ENCODE measurements around the gene DST. TPM values are rescaled to one million over a fixed set of nuclear protein-coding genes. Genes with fewer than 3 reads are reported as not detected.

The DST gene
- polyA plus RNA-seq, 3 donors, result 1.1 to 7.4 (median 3.2) TPM

DNA sequence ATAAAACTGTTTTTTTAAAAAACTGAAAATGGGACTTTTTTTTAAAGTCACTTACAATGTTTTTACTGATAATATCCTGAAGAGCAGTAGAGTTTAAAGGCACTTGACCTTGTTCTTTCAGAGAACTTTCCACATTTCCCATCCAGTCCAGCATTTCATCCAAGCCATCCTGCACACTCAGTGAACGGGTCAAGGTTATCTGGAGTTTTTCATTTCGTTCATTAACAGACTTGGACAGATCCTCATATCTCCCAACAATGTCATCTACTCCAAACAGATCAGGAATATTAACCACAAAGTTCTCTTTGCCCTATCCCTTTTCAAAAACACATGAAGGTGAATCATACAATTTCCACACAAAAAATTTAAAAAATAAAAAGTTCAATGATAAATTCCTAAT is 69.1 kb downstream of the DST start:
- no peak overlapping the region for H3K27ac ChIP-seq (ENCODE audit: low read depth in 1 of 2, low read length in 2 of 2)
- H3K27ac Mint-ChIP-seq, result no peak overlapping the region
- H3K4me3 Mint-ChIP-seq, result no peak overlapping the region
- H3K4me3 ChIP-seq (replicated peaks in 1 of 3; ENCODE audit: low read depth in 2 of 3, low read length in 3 of 3), result no peak overlapping the region
- WGBS (ENCODE audit: insufficient coverage), result 100% methylated on average over 2 of the region's 2 CpGs
- no peak for DNase-seq
- no peaks in the 10 kb centered on the region for H3K9me3 ChIP-seq (replicated peaks in 1 of 2; ENCODE audit: control insufficient read depth in 1 of 2, insufficient read depth in 1 of 2, low read length in 2 of 2)
- no peaks in the 10 kb centered on the region for H4K20me1 ChIP-seq (ENCODE audit: insufficient read depth, low read length)
- peaks cover 0 to 1% (median 0%) of the 10 kb centered on the region in 3 donors for H3K27me3 Mint-ChIP-seq (ENCODE audit: low read depth in 3 of 3)
- intact Hi-C loops (cut with micrococcal nuclease), result no loop called here
- no peaks in the 10 kb centered on the region for H3K79me2 ChIP-seq (ENCODE audit: insufficient read depth, low read length)
- TF ChIP-seq, protein P1, sequence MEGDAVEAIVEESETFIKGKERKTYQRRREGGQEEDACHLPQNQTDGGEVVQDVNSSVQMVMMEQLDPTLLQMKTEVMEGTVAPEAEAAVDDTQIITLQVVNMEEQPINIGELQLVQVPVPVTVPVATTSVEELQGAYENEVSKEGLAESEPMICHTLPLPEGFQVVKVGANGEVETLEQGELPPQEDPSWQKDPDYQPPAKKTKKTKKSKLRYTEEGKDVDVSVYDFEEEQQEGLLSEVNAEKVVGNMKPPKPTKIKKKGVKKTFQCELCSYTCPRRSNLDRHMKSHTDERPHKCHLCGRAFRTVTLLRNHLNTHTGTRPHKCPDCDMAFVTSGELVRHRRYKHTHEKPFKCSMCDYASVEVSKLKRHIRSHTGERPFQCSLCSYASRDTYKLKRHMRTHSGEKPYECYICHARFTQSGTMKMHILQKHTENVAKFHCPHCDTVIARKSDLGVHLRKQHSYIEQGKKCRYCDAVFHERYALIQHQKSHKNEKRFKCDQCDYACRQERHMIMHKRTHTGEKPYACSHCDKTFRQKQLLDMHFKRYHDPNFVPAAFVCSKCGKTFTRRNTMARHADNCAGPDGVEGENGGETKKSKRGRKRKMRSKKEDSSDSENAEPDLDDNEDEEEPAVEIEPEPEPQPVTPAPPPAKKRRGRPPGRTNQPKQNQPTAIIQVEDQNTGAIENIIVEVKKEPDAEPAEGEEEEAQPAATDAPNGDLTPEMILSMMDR (IDR thresholded peaks at IDR 0.05), result no peak
- H3K9ac ChIP-seq (ENCODE audit: insufficient read depth, low read length, poor library complexity, severe bottlenecking), result no peak overlapping the region
- no peaks in the 10 kb centered on the region for H3K4me1 ChIP-seq (ENCODE audit: control insufficient read depth in 1 of 2, insufficient read depth in 2 of 2, low read length in 2 of 2)
- no peak overlapping the region for H2AFZ ChIP-seq (ENCODE audit: insufficient read depth, low read depth, low read length, poor library complexity, severe bottlenecking)
- peaks cover 2% of the 10 kb centered on the region for H3K4me1 Mint-ChIP-seq
- no peak overlapping the region for H3K4me2 ChIP-seq (replicated peaks; ENCODE audit: extremely low read depth, low read length, poor library complexity, severe bottlenecking)
- peaks cover 11 to 14% of the 10 kb centered on the region in 2 donors for H3K36me3 Mint-ChIP-seq
- H3K27me3 ChIP-seq (ENCODE audit: control insufficient read depth in 2 of 2, insufficient read depth in 2 of 2, low read length in 2 of 2), result no peaks in the 10 kb centered on the region
- no peaks in the 10 kb centered on the region for H3K36me3 ChIP-seq (replicated peaks in 1 of 2; ENCODE audit: control insufficient read depth in 1 of 2, insufficient read depth in 2 of 2, low read length in 2 of 2)
- no peaks in the 10 kb centered on the region for H3K9me3 Mint-ChIP-seq

DNA sequence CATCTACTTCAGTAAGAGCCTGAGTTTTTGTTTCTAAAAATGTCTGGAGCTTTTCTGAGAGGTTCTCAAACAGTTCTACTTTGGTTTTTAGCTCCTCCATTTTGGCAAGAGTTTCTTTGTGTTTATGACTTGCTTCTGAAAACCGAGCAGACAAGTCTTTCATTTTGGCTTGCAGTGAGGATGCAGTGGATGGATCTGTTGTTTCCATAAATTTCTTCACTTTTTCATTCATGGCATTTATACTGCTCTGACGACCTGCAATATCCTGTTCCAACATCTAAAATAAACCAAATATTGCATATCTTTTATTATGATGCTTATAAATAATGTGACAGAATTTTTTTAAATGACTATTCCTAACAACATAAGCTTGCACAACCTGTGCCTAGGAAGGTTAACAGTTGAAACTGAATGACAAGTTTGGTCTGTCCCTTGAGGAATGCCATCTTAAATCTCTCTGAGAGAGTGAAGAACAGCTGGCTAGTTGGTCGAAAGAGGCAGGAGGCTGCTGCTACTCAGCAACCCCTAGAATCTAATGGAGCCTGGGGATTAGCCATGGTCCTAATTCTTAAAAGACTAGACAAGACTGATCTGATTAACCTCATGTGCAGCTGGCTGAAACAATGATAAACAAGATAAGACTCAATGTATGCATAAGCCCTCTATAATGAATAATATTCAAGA is 69.8 kb downstream of the DST start:
- intact Hi-C loops (cut with micrococcal nuclease), result no loop called here
- Histone ChIP-seq H3K4me3 (replicated peaks in 1 of 3; ENCODE audit: low read depth in 2 of 3, low read length in 3 of 3) (no peak overlapping the region), H3K4me2 (replicated peaks; ENCODE audit: extremely low read depth, low read length, poor library complexity, severe bottlenecking) (no peak overlapping the region), H3K27me3 (ENCODE audit: control insufficient read depth in 2 of 2, insufficient read depth in 2 of 2, low read length in 2 of 2) (no peaks in the 10 kb centered on the region), H3K9ac (ENCODE audit: insufficient read depth, low read length, poor library complexity, severe bottlenecking) (no peak overlapping the region), H3K36me3 (replicated peaks in 1 of 2; ENCODE audit: control insufficient read depth in 1 of 2, insufficient read depth in 2 of 2, low read length in 2 of 2) (no peaks in the 10 kb centered on the region), H3K9me3 (replicated peaks in 1 of 2; ENCODE audit: control insufficient read depth in 1 of 2, insufficient read depth in 1 of 2, low read length in 2 of 2) (no peaks in the 10 kb centered on the region), H3K27ac (ENCODE audit: low read depth in 1 of 2, low read length in 2 of 2) (no peak overlapping the region), H2AFZ (ENCODE audit: insufficient read depth, low read depth, low read length, poor library complexity, severe bottlenecking) (no peak overlapping the region), H3K4me1 (ENCODE audit: control insufficient read depth in 1 of 2, insufficient read depth in 2 of 2, low read length in 2 of 2) (no peaks in the 10 kb centered on the region), H4K20me1 (ENCODE audit: insufficient read depth, low read length) (no peaks in the 10 kb centered on the region), H3K79me2 (ENCODE audit: insufficient read depth, low read length) (no peaks in the 10 kb centered on the region)
- TF ChIP-seq, protein P1 (IDR thresholded peaks at IDR 0.05), result no peak
- no CpG with 5 or more reads among the region's 3 CpGs for WGBS (ENCODE audit: insufficient coverage)
- Mint-ChIP-seq H3K36me3 (peaks cover 10 to 11% of the 10 kb centered on the region in 2 donors), H3K4me1 (no peaks in the 10 kb centered on the region), H3K4me3 (no peak overlapping the region), H3K9me3 (no peaks in the 10 kb centered on the region), H3K27ac (peak overlapping the region in 1 of 7 donors; percentile 15), H3K27me3 (ENCODE audit: low read depth in 3 of 3) (peaks cover 0 to 1% (median 0%) of the 10 kb centered on the region in 3 donors)
- no peak for DNase-seq

Measured in CD14-positive monocyte (primary cell).